ENCODE data around the gene STAT3.
"Not testable (repeated sequence)": the region's sequence is repeated elsewhere in the genome, so short reads cannot be mapped to it uniquely, and the experiment has no call there.

STAT3 gene

GRCh38 chr17:42345396-42346073, 42.7 kb downstream of the STAT3 start:
- no peak for DNase-seq

- no peak for DNase-seq
Measured at GRCh38 chr17:42342242-42343008, 45.8 kb downstream of the STAT3 start.

GRCh38 chr17:42341568-42341967, 46.7 kb downstream of the STAT3 start:
- no peak for DNase-seq

- no peak for DNase-seq
Measured at GRCh38 chr17:42340691-42341127, 47.5 kb downstream of the STAT3 start.

GRCh38 chr17:42339221-42339620, 49.0 kb downstream of the STAT3 start:
- no peak for DNase-seq

- no peak for DNase-seq
Measured at GRCh38 chr17:42338427-42338985, 49.7 kb downstream of the STAT3 start.

- DNase-seq = no peak
Measured at GRCh38 chr17:42337442-42337841, 50.8 kb downstream of the STAT3 start.

GRCh38 chr17:42334677-42335076, 53.6 kb downstream of the STAT3 start:
- DNase-seq = no peak

GRCh38 chr17:42333053-42333452, 55.2 kb downstream of the STAT3 start:
- DNase-seq = no peak

- no peak for DNase-seq
Measured at GRCh38 chr17:42329025-42329976, 58.9 kb downstream of the STAT3 start.

GRCh38 chr17:42325026-42325425, 63.2 kb downstream of the STAT3 start:
- DNase-seq = no peak

GRCh38 chr17:42323268-42323773, 64.9 kb downstream of the STAT3 start:
- no peak for DNase-seq

GRCh38 chr17:42322382-42323267, 65.6 kb downstream of the STAT3 start:
- DNase-seq = peak; percentile 20

GRCh38 chr17:42321555-42321954, 66.7 kb downstream of the STAT3 start:
- DNase-seq = no peak

GRCh38 chr17:42317967-42318366, 70.3 kb downstream of the STAT3 start:
- not testable (repeated sequence) for DNase-seq

GRCh38 chr17:42317266-42317845, 70.9 kb downstream of the STAT3 start:
- DNase-seq = no peak

- no peak for DNase-seq
Measured at GRCh38 chr17:42316755-42317154, 71.5 kb downstream of the STAT3 start.

- DNase-seq = no peak
Measured at GRCh38 chr17:42315402-42316156, 72.7 kb downstream of the STAT3 start.

- no peak for DNase-seq
Measured at GRCh38 chr17:42313773-42314566, 74.3 kb downstream of the STAT3 start.

GRCh38 chr17:42313389-42313772, 74.9 kb downstream of the STAT3 start:
- no peak for DNase-seq
